Skeletal muscle tissue (tissue), 4 donors: ENCODE measurements around the gene WASHC3. TPM values are rescaled to one million over a fixed set of nuclear protein-coding genes. Genes with fewer than 3 reads are reported as not detected.
"Not testable (repeated sequence)": the region's sequence is repeated elsewhere in the genome, so short reads cannot be mapped to it uniquely, and the experiment has no call there.

Source experiments
- H3K27ac ChIP-seq: one replicate; pipeline ENCODE4 v1.7.0; 2013; ENCODE audit warnings: mild to moderate bottlenecking, low read depth, low read length, inconsistent platforms
- H3K27me3 ChIP-seq, 3 donors: one replicate each; pipeline ENCODE4 v1.7.0; 2013; ENCODE audit warnings: low read length in 3 of 3; ENCODE audit not compliant: control insufficient read depth in 3 of 3, insufficient read depth in 3 of 3
- H3K36me3 ChIP-seq, 3 donors: one replicate each; pipeline ENCODE4 v1.7.0; 2013; ENCODE audit warnings: low read length in 3 of 3; ENCODE audit not compliant: control insufficient read depth in 3 of 3, insufficient read depth in 3 of 3
- H3K4me1 ChIP-seq, 3 donors: one replicate each; pipeline ENCODE4 v1.7.0; 2013; ENCODE audit warnings: low read length in 3 of 3, mild to moderate bottlenecking in 3 of 3; ENCODE audit not compliant: control insufficient read depth in 3 of 3, insufficient read depth in 3 of 3
- H3K4me3 ChIP-seq, 3 donors: one replicate each; pipeline ENCODE4 v1.7.0; 2013; ENCODE audit warnings: low read length in 3 of 3
- H3K9ac ChIP-seq, 3 donors: one replicate each; pipeline ENCODE4 v1.7.0; 2013; ENCODE audit warnings: low read length in 3 of 3, mild to moderate bottlenecking in 3 of 3, moderate library complexity in 2 of 3, low read depth in 1 of 3
- H3K9me3 ChIP-seq, 3 donors: one replicate each; pipeline ENCODE4 v1.7.0; 2013; ENCODE audit warnings: low read length in 3 of 3; ENCODE audit not compliant: control insufficient read depth in 3 of 3
- total RNA-seq: library from RNA; depleted of rRNA; stranded (reverse); fragments of >200 nt; gene quantifications from one replicate; pipeline ENCODE4 v1.2.3, GENCODE V29; 2014
- donor health status: Osteomylitis.

The WASHC3 gene
- total RNA-seq, 1 donor from 2014 or later = 40.7 TPM

DNA sequence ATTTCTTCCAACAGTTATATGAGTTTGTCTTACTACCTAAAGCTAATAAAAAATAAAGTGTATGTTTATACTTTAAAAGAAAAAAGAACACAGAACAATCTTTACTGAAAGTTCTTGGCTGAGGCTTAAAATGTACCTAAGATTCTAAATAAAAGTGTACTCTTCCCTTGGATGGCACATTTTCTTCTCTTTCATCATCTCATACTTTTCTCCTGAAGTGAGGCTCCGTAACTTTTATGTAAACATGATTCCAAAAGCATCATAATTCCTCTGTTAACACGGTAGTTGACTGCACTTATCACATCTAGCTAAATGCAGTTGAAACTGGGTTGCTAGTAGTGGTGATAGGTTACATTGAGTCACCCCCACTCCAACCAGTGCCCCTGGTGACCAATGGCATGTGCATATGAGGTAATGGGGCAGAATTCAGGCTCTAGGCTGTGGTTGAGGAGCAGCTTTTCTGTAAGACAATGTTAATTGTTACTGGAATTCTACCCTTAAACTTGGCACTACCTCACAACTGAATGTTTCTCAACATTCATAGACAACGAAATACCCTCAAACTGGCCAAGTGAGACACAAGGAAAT, 38.4 kb downstream of the WASHC3 start:
- H3K27ac ChIP-seq = no peak overlapping the region
- H3K27me3 ChIP-seq = no peaks in the 10 kb centered on the region
- H3K4me1 ChIP-seq = no peaks in the 10 kb centered on the region
- H3K9me3 ChIP-seq = no peaks in the 10 kb centered on the region
- no peak overlapping the region for H3K9ac ChIP-seq
- H3K4me3 ChIP-seq = no peak overlapping the region
- peaks cover 0 to 14% (median 4%) of the 10 kb centered on the region in 3 donors for H3K36me3 ChIP-seq

DNA sequence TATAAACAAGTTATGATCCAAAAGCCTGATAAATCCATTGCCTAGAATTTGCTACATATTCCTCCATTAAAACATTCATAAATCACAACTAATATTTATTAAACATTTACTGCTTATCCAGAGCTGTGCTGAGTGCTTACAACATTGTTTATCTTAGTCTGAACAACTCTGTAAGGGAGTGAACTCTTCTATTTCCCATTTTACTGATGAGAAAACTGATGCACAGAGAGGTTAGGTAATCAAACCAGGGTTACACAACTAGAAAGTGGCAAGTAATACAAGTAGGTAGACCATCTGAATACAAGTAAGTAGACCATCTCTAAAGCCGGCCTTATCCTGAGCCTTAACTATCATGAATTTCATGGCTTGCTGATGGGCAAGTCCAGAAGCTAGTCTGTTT, 39.5 kb downstream of the WASHC3 start:
- peaks cover 0 to 14% (median 4%) of the 10 kb centered on the region in 3 donors for H3K36me3 ChIP-seq

DNA sequence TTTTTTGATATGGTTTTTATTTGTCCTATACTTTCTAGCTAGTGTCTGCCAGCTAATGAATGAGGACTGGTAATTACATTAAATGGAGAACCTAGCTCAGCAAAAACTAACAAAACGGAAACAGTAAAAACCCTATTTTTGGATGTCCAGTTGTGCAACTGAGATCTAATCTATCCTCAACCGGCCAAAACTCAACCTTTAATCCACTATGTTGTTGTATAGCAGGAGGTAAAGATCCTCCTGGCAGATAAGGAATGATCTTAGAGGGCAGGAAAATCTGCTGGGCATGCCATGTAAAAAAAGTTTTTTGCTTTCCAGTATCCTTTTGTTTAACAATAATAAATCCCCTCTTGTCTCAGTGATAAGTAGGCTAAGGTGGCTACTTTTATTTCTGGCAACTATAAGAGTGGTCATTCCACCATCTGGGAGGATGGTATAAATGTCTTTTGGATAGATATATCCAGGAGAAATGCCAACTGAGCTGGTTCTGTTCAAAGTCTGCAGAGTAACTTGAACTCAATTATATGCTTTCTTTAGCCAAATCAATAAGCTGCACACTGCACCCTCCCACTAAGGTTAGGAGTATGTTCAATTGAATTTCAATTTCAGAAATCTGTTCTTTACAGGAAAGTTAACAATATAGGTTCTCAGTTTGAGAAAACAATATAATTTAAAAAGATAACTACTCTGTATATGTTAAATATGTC, 40.1 kb downstream of the WASHC3 start:
- Histone ChIP-seq H3K36me3 (peaks cover 0 to 17% (median 4%) of the 10 kb centered on the region in 3 donors), H3K9me3 (no peaks in the 10 kb centered on the region), H3K9ac (no peak overlapping the region), H3K27ac (no peak overlapping the region), H3K4me3 (no peak overlapping the region), H3K4me1 (no peaks in the 10 kb centered on the region), H3K27me3 (no peaks in the 10 kb centered on the region)

More for the DNA sequence above, 39.5 kb downstream of the WASHC3 start:
- H3K27me3 ChIP-seq = no peaks in the 10 kb centered on the region
- H3K27ac ChIP-seq = no peak overlapping the region
- H3K4me1 ChIP-seq = no peaks in the 10 kb centered on the region
- no peak overlapping the region for H3K9ac ChIP-seq
- H3K4me3 ChIP-seq = no peak overlapping the region
- no peaks in the 10 kb centered on the region for H3K9me3 ChIP-seq

DNA sequence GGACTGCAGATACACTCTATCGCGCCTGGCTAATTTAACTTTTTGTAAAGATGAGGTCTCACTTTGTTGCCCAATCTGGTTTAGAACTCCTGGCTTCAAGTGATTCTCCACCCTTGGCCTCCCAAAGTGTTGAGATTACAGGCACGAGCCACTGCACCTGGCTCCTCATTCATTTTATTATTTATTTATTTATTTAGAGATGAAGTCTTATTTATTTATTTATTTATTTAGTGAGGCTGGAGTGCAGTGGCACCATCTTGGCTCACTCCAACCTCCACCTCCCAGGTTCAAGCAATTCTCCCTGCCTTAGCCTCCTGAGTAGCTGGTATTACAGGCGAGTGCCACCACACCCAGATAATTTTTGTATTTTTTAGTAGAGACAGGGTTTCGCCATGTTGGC, 43.2 kb downstream of the WASHC3 start:
- H3K4me3 ChIP-seq, H3K27me3 ChIP-seq, H3K4me1 ChIP-seq, H3K27ac ChIP-seq, H3K9me3 ChIP-seq, H3K9ac ChIP-seq, H3K36me3 ChIP-seq: not testable (repeated sequence)

DNA sequence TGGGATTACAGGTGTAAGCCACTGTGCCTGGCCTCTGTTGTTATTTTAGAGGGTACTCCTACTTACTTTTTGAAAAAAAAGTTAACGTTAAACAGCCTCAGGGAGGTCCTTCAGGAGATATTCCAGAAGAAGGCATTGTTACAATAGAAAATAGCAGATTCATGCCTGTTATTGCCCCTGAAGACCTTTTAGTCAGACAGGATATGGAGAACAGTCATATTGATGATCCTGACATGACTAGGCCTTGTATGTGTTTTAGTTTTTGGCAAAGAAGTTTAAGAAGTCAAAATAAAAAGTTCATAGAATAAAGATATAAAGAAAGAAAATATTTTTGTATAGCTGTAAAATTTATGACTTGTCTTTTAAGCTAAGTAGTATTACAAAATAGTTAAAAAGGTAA, 45.3 kb downstream of the WASHC3 start:
- Histone ChIP-seq H3K36me3 (peaks cover 0 to 6% (median 0%) of the 10 kb centered on the region in 3 donors), H3K27ac (no peak overlapping the region), H3K27me3 (no peaks in the 10 kb centered on the region), H3K9me3 (no peaks in the 10 kb centered on the region), H3K4me3 (no peak overlapping the region), H3K4me1 (no peaks in the 10 kb centered on the region), H3K9ac (no peak overlapping the region)

DNA sequence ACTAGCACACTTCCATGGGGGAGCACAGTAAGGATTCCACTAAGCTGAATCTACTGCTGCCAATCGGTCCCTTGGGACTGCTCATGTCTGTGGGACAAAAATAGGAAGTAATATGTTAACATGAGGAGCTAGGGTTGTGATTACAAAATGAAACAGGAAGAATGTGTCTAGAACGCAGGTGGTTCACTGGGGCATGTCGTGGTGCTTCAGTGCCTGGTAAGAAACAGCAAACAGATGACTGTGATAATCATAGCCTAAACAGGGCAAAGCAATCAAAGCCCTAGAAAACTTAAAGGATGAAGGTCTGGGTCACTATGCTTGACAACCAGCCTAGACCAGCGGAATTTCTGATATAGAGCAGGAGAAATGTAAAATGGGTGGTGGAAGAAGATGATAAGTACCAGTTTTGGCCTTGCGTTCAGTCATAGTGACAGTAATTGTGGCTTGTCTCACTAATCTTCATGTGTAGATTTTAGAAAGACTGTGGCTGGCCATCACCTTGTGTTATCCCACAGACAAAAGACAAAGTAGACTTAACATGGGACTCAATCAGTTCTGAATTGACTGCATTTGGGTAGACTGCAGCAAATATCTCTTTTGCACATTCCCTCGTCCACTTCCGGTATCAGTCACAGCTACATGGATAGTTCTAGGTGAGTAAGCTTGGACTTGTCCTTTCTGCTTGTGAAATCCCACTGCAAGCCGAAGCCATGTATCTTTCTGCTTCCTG, 51.4 kb downstream of the WASHC3 start:
- Histone ChIP-seq H3K4me3 (no peak overlapping the region), H3K27ac (no peak overlapping the region), H3K27me3 (no peaks in the 10 kb centered on the region), H3K36me3 (peaks cover 0 to 3% (median 0%) of the 10 kb centered on the region in 3 donors), H3K4me1 (no peaks in the 10 kb centered on the region), H3K9me3 (no peaks in the 10 kb centered on the region), H3K9ac (no peak overlapping the region)

DNA sequence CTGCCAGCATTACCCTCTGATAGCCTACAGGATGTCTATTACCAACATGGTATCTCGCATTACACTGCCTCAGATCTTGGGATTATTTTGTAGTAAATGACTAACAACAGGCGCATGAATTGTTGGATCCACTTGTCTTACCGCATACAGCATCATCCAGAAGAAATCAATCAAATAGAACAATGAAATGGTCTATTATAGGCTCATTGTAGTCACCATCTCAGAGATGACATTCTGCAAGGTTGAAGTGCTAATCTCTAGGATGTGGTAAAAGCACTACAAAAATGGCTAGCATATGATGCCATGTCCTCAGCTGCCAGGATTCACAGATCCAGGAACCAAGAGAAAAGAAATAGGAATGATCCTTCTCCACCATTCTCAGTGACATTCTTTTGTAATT, 52.0 kb downstream of the WASHC3 start:
- H3K4me1 ChIP-seq = no peaks in the 10 kb centered on the region
- no peak overlapping the region for H3K4me3 ChIP-seq
- no peaks in the 10 kb centered on the region for H3K27me3 ChIP-seq
- H3K9ac ChIP-seq = no peak overlapping the region
- peaks cover 0 to 3% (median 0%) of the 10 kb centered on the region in 3 donors for H3K36me3 ChIP-seq
- H3K9me3 ChIP-seq = no peaks in the 10 kb centered on the region
- H3K27ac ChIP-seq = no peak overlapping the region

DNA sequence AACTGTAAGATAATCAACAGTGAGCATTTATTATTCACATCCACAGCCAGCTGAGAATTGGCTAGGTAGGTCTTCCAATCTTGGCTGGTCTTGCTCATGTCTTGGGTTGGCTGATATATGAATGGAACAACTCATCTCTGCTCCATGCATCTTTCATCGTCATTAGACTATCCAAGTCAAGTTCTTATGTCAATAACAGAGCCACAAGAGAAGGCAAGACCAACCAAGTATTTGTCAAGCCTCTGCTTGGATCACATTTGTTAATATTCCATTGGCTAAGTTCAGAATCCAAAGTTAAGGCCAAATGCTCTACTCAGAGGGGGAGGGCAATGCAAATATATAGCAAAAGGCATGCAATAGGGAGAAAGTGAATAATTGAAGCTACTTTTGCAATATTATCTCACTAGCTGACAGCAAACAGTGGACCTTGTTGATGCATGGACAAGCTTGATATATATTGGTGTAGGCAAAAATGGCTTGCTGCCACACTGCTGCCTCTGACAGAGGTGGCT, 53.1 kb downstream of the WASHC3 start:
- Histone ChIP-seq H3K9me3 (no peaks in the 10 kb centered on the region), H3K9ac (no peak overlapping the region), H3K27me3 (no peaks in the 10 kb centered on the region), H3K4me1 (no peaks in the 10 kb centered on the region), H3K36me3 (peaks cover 0 to 3% (median 0%) of the 10 kb centered on the region in 3 donors), H3K27ac (no peak overlapping the region), H3K4me3 (no peak overlapping the region)

DNA sequence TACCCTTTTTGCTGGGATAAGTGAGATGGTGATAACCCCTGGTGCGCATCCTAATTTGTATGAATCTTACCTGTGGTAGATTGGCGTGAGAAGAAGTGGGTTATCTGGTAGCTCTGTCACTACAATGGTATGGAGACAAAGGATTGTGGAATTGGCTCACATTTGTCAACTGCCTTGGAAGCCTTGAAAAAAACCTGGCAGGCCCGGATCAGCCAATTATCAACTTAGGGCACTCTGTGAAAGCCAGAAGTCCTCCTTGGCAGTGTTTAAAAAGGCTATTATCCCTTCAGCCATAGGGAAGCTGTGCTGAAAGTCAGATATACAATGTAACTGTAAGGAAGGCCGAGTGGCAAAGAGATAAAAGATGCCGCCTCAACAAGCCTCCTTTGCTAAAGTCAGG, 56.5 kb downstream of the WASHC3 start:
- H3K36me3 ChIP-seq = no peaks in the 10 kb centered on the region
- no peak overlapping the region for H3K9ac ChIP-seq
- H3K4me3 ChIP-seq = no peak overlapping the region
- H3K4me1 ChIP-seq = no peaks in the 10 kb centered on the region
- H3K9me3 ChIP-seq = no peaks in the 10 kb centered on the region
- H3K27me3 ChIP-seq = no peaks in the 10 kb centered on the region
- H3K27ac ChIP-seq = no peak overlapping the region

DNA sequence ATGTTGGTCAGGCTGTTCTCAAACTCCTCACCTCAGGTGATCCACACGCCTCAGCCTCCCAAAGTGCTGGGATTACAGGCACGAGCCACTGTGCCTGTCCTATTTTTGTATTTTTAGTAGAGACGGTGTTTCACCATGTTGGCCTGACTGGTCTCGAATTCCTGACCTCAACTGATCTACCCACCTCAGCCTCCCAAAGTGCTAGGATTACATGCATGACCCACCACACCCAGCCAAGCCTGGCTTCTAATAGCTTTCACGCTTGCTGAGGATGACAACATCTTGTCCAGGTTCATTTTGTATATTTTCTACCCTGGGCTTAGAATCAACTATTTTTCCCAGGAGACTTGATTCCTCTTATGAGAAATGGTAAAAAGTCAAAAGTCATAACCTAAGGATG, 64.7 kb downstream of the WASHC3 start:
- H3K9me3 ChIP-seq = no peaks in the 10 kb centered on the region
- no peaks in the 10 kb centered on the region for H3K4me1 ChIP-seq
- no peak overlapping the region for H3K27ac ChIP-seq
- no peak overlapping the region for H3K9ac ChIP-seq
- no peaks in the 10 kb centered on the region for H3K36me3 ChIP-seq
- no peaks in the 10 kb centered on the region for H3K27me3 ChIP-seq
- H3K4me3 ChIP-seq = no peak overlapping the region
